Body of pancreas (tissue), 4 donors: ENCODE results near the gene MERTK. TPM values are rescaled to one million over a fixed set of nuclear protein-coding genes. Genes with fewer than 3 reads are reported as not detected.
A peak's percentile ranks its signal among the peaks of the same experiment; 100 is the strongest.

Source experiments
- ATAC-seq: fragments of 150-250 bp; one replicate; pipeline ENCODE4 v1.9.1; 2016
- DNase-seq, 4 donors: peaks; one replicate each; pipeline ENCODE4 v3.0.0-alpha.2; 2019
- H3K27ac ChIP-seq, 4 donors: fragments of 200-600 bp; sonication (generic); 1 replicate in 3 of 4; 2 replicates in 1 of 4; pipeline versions ENCODE4 v1.5.1 to v1.6.1; 2016 to 2019; ENCODE audit warnings: mild to moderate bottlenecking in 1 of 4, mixed read lengths in 1 of 4, moderate library complexity in 1 of 4
- H3K27me3 ChIP-seq, 2 donors: fragments of 200-600 bp; sonication (generic); one replicate each; pipeline ENCODE4 v1.6.0; 2016; ENCODE audit warnings: mild to moderate bottlenecking in 1 of 2
- H3K36me3 ChIP-seq, 2 donors: fragments of 200-600 bp; sonication (generic); replicated peaks in 1 of 2; 2 replicates each; pipeline ENCODE4 v1.5.1; 2016; ENCODE audit warnings: low read depth in 2 of 2; ENCODE audit not compliant: insufficient read depth in 1 of 2
- H3K4me1 ChIP-seq: fragments of 200-600 bp; sonication (generic); one replicate; pipeline ENCODE4 v1.6.0; 2016
- H3K4me3 ChIP-seq, 2 donors: fragments of 200-600 bp; sonication (generic); 1 replicate in 1 of 2; 2 replicates in 1 of 2; pipeline ENCODE4 v1.5.1; 2016 to 2019
- H3K9me3 ChIP-seq, 3 donors: fragments of 200-600 bp; sonication (generic); 1 replicate in 2 of 3; 2 replicates in 1 of 3; pipeline ENCODE4 v1.5.1; 2016
- POLR2A ChIP-seq, 3 donors: fragments of 450-650 bp; IDR thresholded peaks; one replicate each; pipeline ENCODE4 v1.6.1; 2016; ENCODE audit warnings: antibody characterized with exemption in 3 of 3, mild to moderate bottlenecking in 2 of 3
- WGBS, 2 donors: methylation state at CpG; one replicate each; pipeline ENCODE4 v1.1.5; 2017; 5-methylcytosine and 5-hydroxymethylcytosine counted together
- intact Hi-C: fragments of 100-400 bp; cut with DNase I; formaldehyde crosslinking; loops from one replicate; pipeline ENCODE4 v1.15.1; 2023
- total RNA-seq, 2 donors: library from RNA; depleted of rRNA; stranded (reverse); fragments of >200 nt; gene quantifications; one replicate each; pipeline ENCODE4 v1.1.0, GENCODE V29; 2016
- TF ChIP-seq, protein P1 (sequence below), 7 experiments: fragments of 450-650 bp in 4 of 7; fragments of 200-600 bp in 3 of 7; sonication (generic) in 3 of 7; IDR thresholded peaks; one replicate each; pipeline ENCODE4 v1.5.1; 2016 to 2019; ENCODE audit warnings: antibody characterized with exemption in 7 of 7

Gene MERTK
- total RNA-seq, 2 donors from 2014 or later: 7.9 to 9.6 TPM

- intact Hi-C loops: no loop called here
Measured at GRCh38 chr2:111883661-111884591, 14.5 kb upstream of the MERTK start, which contains the start of gene ANAPC1. ANAPC1 (minus strand) TSS chr2:111884193; CDS start chr2:111880825, 3,368 bp downstream.

GRCh38 chr2:111884592-111884964, 13.8 kb upstream of the MERTK start:
- H3K4me3 ChIP-seq: peak overlapping the region; percentile 72 to 100
- H3K36me3 ChIP-seq: no peaks in the 10 kb centered on the region
- peak overlapping the region; percentile 84 to 93 (median 88) for H3K27ac ChIP-seq
- H3K27me3 ChIP-seq: no peaks in the 10 kb centered on the region
- TF ChIP-seq, protein P1, sequence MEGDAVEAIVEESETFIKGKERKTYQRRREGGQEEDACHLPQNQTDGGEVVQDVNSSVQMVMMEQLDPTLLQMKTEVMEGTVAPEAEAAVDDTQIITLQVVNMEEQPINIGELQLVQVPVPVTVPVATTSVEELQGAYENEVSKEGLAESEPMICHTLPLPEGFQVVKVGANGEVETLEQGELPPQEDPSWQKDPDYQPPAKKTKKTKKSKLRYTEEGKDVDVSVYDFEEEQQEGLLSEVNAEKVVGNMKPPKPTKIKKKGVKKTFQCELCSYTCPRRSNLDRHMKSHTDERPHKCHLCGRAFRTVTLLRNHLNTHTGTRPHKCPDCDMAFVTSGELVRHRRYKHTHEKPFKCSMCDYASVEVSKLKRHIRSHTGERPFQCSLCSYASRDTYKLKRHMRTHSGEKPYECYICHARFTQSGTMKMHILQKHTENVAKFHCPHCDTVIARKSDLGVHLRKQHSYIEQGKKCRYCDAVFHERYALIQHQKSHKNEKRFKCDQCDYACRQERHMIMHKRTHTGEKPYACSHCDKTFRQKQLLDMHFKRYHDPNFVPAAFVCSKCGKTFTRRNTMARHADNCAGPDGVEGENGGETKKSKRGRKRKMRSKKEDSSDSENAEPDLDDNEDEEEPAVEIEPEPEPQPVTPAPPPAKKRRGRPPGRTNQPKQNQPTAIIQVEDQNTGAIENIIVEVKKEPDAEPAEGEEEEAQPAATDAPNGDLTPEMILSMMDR (IDR thresholded peaks at IDR 0.05): peak in 2 of 7 experiments; percentile 1 to 29
- no peak for TF ChIP-seq POLR2A (IDR thresholded peaks at IDR 0.05)
- DNase-seq (peak in 1 of 4 donors; percentile 15), ATAC-seq (peak; percentile 36)
- no peaks in the 10 kb centered on the region for H3K9me3 ChIP-seq
- intact Hi-C loops: no loop called here
- 2 to 7% methylated on average over 11 of the region's 11 CpGs for WGBS, 2 donors
- peaks cover 17% of the 10 kb centered on the region for H3K4me1 ChIP-seq

More at GRCh38 chr2:111883661-111884591, 14.5 kb upstream of the MERTK start, which contains the start of gene ANAPC1:
- H3K27me3 ChIP-seq: no peaks in the 10 kb centered on the region
- DNase-seq (peak; percentile 79 to 90 (median 81)), ATAC-seq (peak; percentile 92)
- no peaks in the 10 kb centered on the region for H3K9me3 ChIP-seq
- peak within 1 kb of the TSS; percentile 72 to 100 for H3K4me3 ChIP-seq
- peak; percentile 26 to 81 (median 71) for TF ChIP-seq POLR2A (IDR thresholded peaks at IDR 0.05)
- TF ChIP-seq, protein P1 (IDR thresholded peaks at IDR 0.05): peak in 1 of 7 experiments; percentile 24
- H3K27ac ChIP-seq: peak within 1 kb of the TSS; percentile 84 to 93 (median 88)
- 0% methylated on average over 10 to 72 of the region's 73 CpGs for WGBS, 2 donors
- peaks cover 17% of the 10 kb centered on the region for H3K4me1 ChIP-seq
- H3K36me3 ChIP-seq: peaks cover 0 to 2% of the 10 kb centered on the region in 2 donors

DNA sequence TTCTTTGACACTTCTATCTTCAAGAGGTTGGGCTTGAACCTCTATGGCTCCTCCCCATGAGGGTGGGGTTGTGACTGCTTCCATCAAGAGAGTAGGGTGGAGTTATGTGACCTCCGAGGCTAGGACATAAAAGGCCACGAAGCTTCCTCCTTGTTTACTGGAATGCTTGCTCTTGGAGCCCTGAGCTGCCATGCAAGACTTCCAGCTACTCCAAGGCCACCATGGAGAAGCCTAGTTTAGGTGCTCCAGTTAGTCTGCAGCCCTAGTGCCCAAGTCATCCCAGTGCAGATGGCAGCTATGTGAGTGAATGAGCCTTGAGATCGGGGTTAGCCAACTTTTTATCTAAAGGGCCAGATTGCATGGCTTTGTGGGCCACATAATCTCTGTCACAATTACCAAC, 2.4 kb upstream of the MERTK start:
- Histone ChIP-seq H3K9me3 (no peaks in the 10 kb centered on the region), H3K27me3 (no peaks in the 10 kb centered on the region), H3K4me1 (peaks cover 25% of the 10 kb centered on the region), H3K36me3 (no peaks in the 10 kb centered on the region), H3K4me3 (no peak overlapping the region), H3K27ac (no peak overlapping the region)
- intact Hi-C loops: loop anchor here (5.0 kb wide), 1 partner anchor 146 kb away; no protein-coding TSS in a partner anchor
- WGBS, 2 donors: 35 to 43% methylated on average over 3 of the region's 3 CpGs
- TF ChIP-seq, protein P1 (IDR thresholded peaks at IDR 0.05): no peak
- peak in 1 of 3 donors; percentile 14 for TF ChIP-seq POLR2A (IDR thresholded peaks at IDR 0.05)
- DNase-seq (peak in 1 of 4 donors; percentile 46), ATAC-seq (no peak)

GRCh38 chr2:111896576-111896975, 1.8 kb upstream of the MERTK start:
- ATAC-seq (no peak), DNase-seq (no peak)
- intact Hi-C loops: loop anchor here (5.0 kb wide), 1 partner anchor 146 kb away; no protein-coding TSS in a partner anchor
- 85 to 86% methylated on average over 5 to 6 of the region's 6 CpGs for WGBS, 2 donors
- Histone ChIP-seq H3K27ac (no peak overlapping the region), H3K27me3 (no peaks in the 10 kb centered on the region), H3K9me3 (no peaks in the 10 kb centered on the region), H3K4me1 (peaks cover 27% of the 10 kb centered on the region), H3K36me3 (no peaks in the 10 kb centered on the region), H3K4me3 (no peak overlapping the region)
- TF ChIP-seq POLR2A (IDR thresholded peaks at IDR 0.05): no peak
- TF ChIP-seq, protein P1 (IDR thresholded peaks at IDR 0.05): no peak
